GM23338 (cell line): ENCODE data around the gene FER. TPM values are rescaled to one million over a fixed set of nuclear protein-coding genes. Genes with fewer than 3 reads are reported as not detected.

Experiments
- ATAC-seq: fragments of 200-7000 bp; cut with Tn5 transposase; 3 replicates; pipeline ENCODE4 v1.9.1; 2020
- DNase-seq: peaks from one replicate; pipeline ENCODE4 v3.0.0-alpha.2; 2015; ENCODE audit warnings: low spot score
- H2AFZ ChIP-seq: fragments of 200-600 bp; sonication (generic); 2 replicates; pipeline ENCODE4 v1.8.0; 2016; ENCODE audit warnings: antibody characterized with exemption, mild to moderate bottlenecking, moderate library complexity
- H3F3A ChIP-seq: fragments of 200-600 bp; sonication (generic); replicated peaks from 2 replicates; pipeline ENCODE4 v1.8.0; 2017; ENCODE audit warnings: antibody characterized with exemption, mixed run types, low read depth
- H3K27ac ChIP-seq: fragments of 200-600 bp; sonication (generic); 2 replicates; pipeline ENCODE4 v1.6.1; 2016; ENCODE audit warnings: low read depth
- H3K27me3 ChIP-seq: fragments of 200-600 bp; sonication (generic); 2 replicates; pipeline ENCODE4 v1.8.0; 2016; ENCODE audit warnings: mild to moderate bottlenecking, mixed run types, moderate library complexity; ENCODE audit not compliant: insufficient read depth
- H3K36me3 ChIP-seq: fragments of 200-600 bp; sonication (generic); 2 replicates; pipeline ENCODE4 v1.8.0; 2016; ENCODE audit warnings: mild to moderate bottlenecking; ENCODE audit not compliant: insufficient read depth
- H3K4me1 ChIP-seq: fragments of 200-600 bp; sonication (generic); 2 replicates; pipeline ENCODE4 v1.8.0; 2016; ENCODE audit warnings: mild to moderate bottlenecking, moderate library complexity; ENCODE audit not compliant: insufficient read depth
- H3K4me2 ChIP-seq: fragments of 200-600 bp; sonication (generic); 2 replicates; pipeline ENCODE4 v1.7.1; 2017; ENCODE audit warnings: mixed run types
- H3K4me3 ChIP-seq: fragments of 200-600 bp; sonication (generic); 2 replicates; pipeline ENCODE4 v1.6.1; 2016; ENCODE audit warnings: mixed run types
- H3K79me2 ChIP-seq: fragments of 200-600 bp; sonication (generic); replicated peaks from 2 replicates; pipeline ENCODE4 v1.8.0; 2017; ENCODE audit warnings: mild to moderate bottlenecking; ENCODE audit not compliant: insufficient read depth
- H3K9me2 ChIP-seq: fragments of 200-600 bp; sonication (generic); 2 replicates; pipeline ENCODE4 v1.8.0; 2017; ENCODE audit not compliant: insufficient read depth
- H4K20me1 ChIP-seq: fragments of 200-600 bp; sonication (generic); replicated peaks from 2 replicates; pipeline ENCODE4 v1.8.0; 2017; ENCODE audit warnings: mild to moderate bottlenecking; ENCODE audit not compliant: insufficient read depth
- H3K27ac Mint-ChIP-seq: 2 replicates; pipeline ENCODE4 v1.8.0; 2020; ENCODE audit warnings: inconsistent platforms, mild to moderate bottlenecking, moderate library complexity, mixed read lengths
- H3K27me3 Mint-ChIP-seq: 3 replicates; pipeline ENCODE4 v1.8.0; 2022; ENCODE audit warnings: low read depth, mild to moderate bottlenecking, moderate library complexity, mixed read lengths, inconsistent platforms; ENCODE audit not compliant: insufficient read depth, poor library complexity
- H3K36me3 Mint-ChIP-seq: 3 replicates; pipeline ENCODE4 v1.8.0; 2021; ENCODE audit warnings: low read depth, mild to moderate bottlenecking, inconsistent platforms, moderate library complexity, mixed read lengths
- H3K4me1 Mint-ChIP-seq: 3 replicates; pipeline ENCODE4 v1.8.0; 2020; ENCODE audit warnings: mild to moderate bottlenecking, inconsistent platforms, mixed read lengths
- H3K4me3 Mint-ChIP-seq: 3 replicates; pipeline ENCODE4 v1.8.0; 2021; ENCODE audit warnings: moderate library complexity, mild to moderate bottlenecking, inconsistent platforms, mixed read lengths
- H3K9me3 Mint-ChIP-seq: 3 replicates; pipeline ENCODE4 v1.8.0; 2020; ENCODE audit warnings: moderate library complexity, mild to moderate bottlenecking, inconsistent platforms, mixed read lengths
- CREB1 ChIP-seq: fragments of 250-450 bp; sonication (Bioruptor Pico); IDR thresholded peaks from 2 replicates; pipeline ENCODE4 v1.5.0; 2020; ENCODE audit warnings: low read depth, mild to moderate bottlenecking, moderate library complexity
- CTCF ChIP-seq, 2 experiments: fragments of 200-600 bp in 1 of 2; sonication (generic) in 1 of 2; conservative IDR thresholded peaks; 2 replicates each; pipeline versions ENCODE4 v1.5.1 to v1.6.1; 2016 to 2017; ENCODE audit warnings: antibody characterized with exemption in 2 of 2, low read depth in 2 of 2, mild to moderate bottlenecking in 2 of 2, moderate library complexity in 1 of 2
- NANOG ChIP-seq: IDR thresholded peaks from 2 replicates; pipeline ENCODE4 v1.6.1; 2016; ENCODE audit warnings: antibody characterized with exemption, borderline replicate concordance
- ZNF331 ChIP-seq: fragments of 250-450 bp; sonication (Bioruptor Pico); IDR thresholded peaks from 2 replicates; pipeline ENCODE4 v1.5.0; 2020; ENCODE audit warnings: low read depth, mild to moderate bottlenecking, moderate library complexity
- ZNF462 ChIP-seq: fragments of 250-450 bp; sonication (Bioruptor Pico); IDR thresholded peaks from 2 replicates; pipeline ENCODE4 v1.5.0; 2020; ENCODE audit warnings: mild to moderate bottlenecking, moderate library complexity
- polyA plus RNA-seq: library from polyadenylated mRNA; unstranded; fragments of >200 nt; fragmentation: Nextera tagmentation; extraction: Ambion mirVana; gene quantifications from 2 replicates; pipeline ENCODE4 v1.2.1, GENCODE V29; 2016
- total RNA-seq: library from RNA; depleted of rRNA; stranded (reverse); fragments of >200 nt; shearing (Covaris generic); gene quantifications from 2 replicates; pipeline ENCODE4 v1.2.3, GENCODE V29; 2014

Gene FER
- total and polyA plus RNA-seq, 2 experiments from 2014 or later, result 17.4 to 34.8 TPM

GRCh38 chr5:108953940-108954339 is 206.2 kb downstream of the FER start:
- H3K27ac Mint-ChIP-seq, result peak overlapping the region; percentile 34; the same call in 1 of the 2 replicates
- ATAC-seq (peak; percentile 41; the same call in 2 of the 3 replicates), DNase-seq (peak; percentile 13)
- H3K36me3 ChIP-seq, result no peaks in the 10 kb centered on the region
- no peaks in the 10 kb centered on the region for H3K9me3 Mint-ChIP-seq
- TF ChIP-seq ZNF462 (no peak), NANOG (no peak), CTCF (conservative IDR thresholded peaks at IDR 0.05; ENCODE audit: low read depth in 2 of 2) (no peak), CREB1 (no peak)
- no peak overlapping the region for H3K4me3 ChIP-seq
- H3K9me2 ChIP-seq, result no peaks in the 10 kb centered on the region
- no peak overlapping the region for H2AFZ ChIP-seq
- H3K4me3 Mint-ChIP-seq, result no peak overlapping the region
- H3K27me3 Mint-ChIP-seq, result no peaks in the 10 kb centered on the region
- no peaks in the 10 kb centered on the region for H3K27me3 ChIP-seq
- no peak overlapping the region for H3K4me2 ChIP-seq
- no peak overlapping the region for H3K27ac ChIP-seq
- peaks cover 12% of the 10 kb centered on the region for H3K4me1 ChIP-seq
- H3K79me2 ChIP-seq, result no peaks in the 10 kb centered on the region
- H4K20me1 ChIP-seq, result no peaks in the 10 kb centered on the region
- H3K36me3 Mint-ChIP-seq, result no peaks in the 10 kb centered on the region
- H3F3A ChIP-seq, result no peaks in the 10 kb centered on the region
- peaks cover 15% of the 10 kb centered on the region for H3K4me1 Mint-ChIP-seq

- no peaks in the 10 kb centered on the region for H3K36me3 Mint-ChIP-seq
- no peaks in the 10 kb centered on the region for H4K20me1 ChIP-seq
- H3K79me2 ChIP-seq, result no peaks in the 10 kb centered on the region
- H3K27ac Mint-ChIP-seq, result no peak overlapping the region
- no peaks in the 10 kb centered on the region for H3K36me3 ChIP-seq
- DNase-seq, result no peak
- peaks cover 10% of the 10 kb centered on the region; the same call in 2 of the 3 replicates for H3K4me1 Mint-ChIP-seq
- H3K27me3 Mint-ChIP-seq, result no peaks in the 10 kb centered on the region
- no peak overlapping the region for H2AFZ ChIP-seq
- H3K4me3 ChIP-seq, result no peak overlapping the region
- no peak overlapping the region for H3K4me3 Mint-ChIP-seq
- H3K27ac ChIP-seq, result no peak overlapping the region
- H3K4me1 ChIP-seq, result no peaks in the 10 kb centered on the region
- H3K9me2 ChIP-seq, result no peaks in the 10 kb centered on the region
- H3K4me2 ChIP-seq, result no peak overlapping the region
- TF ChIP-seq ZNF331 (CRISPR knock-in tag) (no peak), CTCF (conservative IDR thresholded peaks at IDR 0.05; ENCODE audit: low read depth in 2 of 2) (no peak)
- H3F3A ChIP-seq, result no peaks in the 10 kb centered on the region
- H3K9me3 Mint-ChIP-seq, result no peaks in the 10 kb centered on the region
- no peak for ATAC-seq
- H3K27me3 ChIP-seq, result no peaks in the 10 kb centered on the region
These were observed 209.6 kb downstream of the FER start for GRCh38 chr5:108957333-108957732.
